8988T (cell line): ENCODE results near the gene TAF6.
A peak's percentile ranks its signal among the peaks of the same experiment; 100 is the strongest.

Experiments used
- DNase-seq: peaks from one replicate; pipeline ENCODE4 v3.0.0; 2011

Gene TAF6

GRCh38 chr7:100119072-100119969, at the start of gene TAF6, which contains the start of gene CNPY4:
Gene TAF6, minus strand, starts transcription at chr7:100119358. Its CDS starts 5,149 bp downstream, at chr7:100114209.
Gene CNPY4, plus strand, starts transcription at chr7:100119634. Its CDS starts 111 bp downstream, at chr7:100119745.
- DNase-seq, result peak; percentile 86

GRCh38 chr7:100167912-100168323, 48.8 kb upstream of the TAF6 start:
- DNase-seq, result peak; percentile 18

- DNase-seq, result peak; percentile 10
Measured at GRCh38 chr7:100166970-100167911, 48.1 kb upstream of the TAF6 start.

- peak; percentile 10 for DNase-seq
Measured at GRCh38 chr7:100166317-100166940, 47.3 kb upstream of the TAF6 start.

- DNase-seq, result no peak
Measured at GRCh38 chr7:100163871-100164270, 44.7 kb upstream of the TAF6 start.

GRCh38 chr7:100163006-100163531, 43.9 kb upstream of the TAF6 start:
- no peak for DNase-seq

- no peak for DNase-seq
Measured at GRCh38 chr7:100160067-100160466, 40.9 kb upstream of the TAF6 start.

- no peak for DNase-seq
Measured at GRCh38 chr7:100159099-100159623, 40.0 kb upstream of the TAF6 start.

- DNase-seq, result peak; percentile 90
Measured at GRCh38 chr7:100158229-100159098, 39.3 kb upstream of the TAF6 start, which contains the start of gene TRAPPC14. Gene TRAPPC14, minus strand, starts transcription at chr7:100158723. Its CDS starts 224 bp downstream, at chr7:100158499.

- DNase-seq, result peak; percentile 34
Measured at GRCh38 chr7:100157334-100158228, 38.4 kb upstream of the TAF6 start.

- DNase-seq, result peak; percentile 6
Measured at GRCh38 chr7:100157069-100157333, 37.8 kb upstream of the TAF6 start.

- peak; percentile 18 for DNase-seq
Measured at GRCh38 chr7:100156331-100157068, 37.3 kb upstream of the TAF6 start.

- no peak for DNase-seq
Measured at GRCh38 chr7:100155553-100156317, 36.6 kb upstream of the TAF6 start.

- DNase-seq, result peak; percentile 24
Measured at GRCh38 chr7:100154651-100155491, 35.7 kb upstream of the TAF6 start.

GRCh38 chr7:100153708-100154535, 34.8 kb upstream of the TAF6 start:
- DNase-seq, result peak; percentile 10

- no peak for DNase-seq
Measured at GRCh38 chr7:100152937-100153666, 33.9 kb upstream of the TAF6 start.
